ENCODE data around the gene KIF6. TPM values are rescaled to one million over a fixed set of nuclear protein-coding genes. Genes with fewer than 3 reads are reported as not detected.

Gene KIF6
- total RNA-seq, 1 donor from 2014 or later: 2.0 TPM

- H3K4me3 Mint-ChIP-seq (ENCODE audit: unreplicated experiment): no peak overlapping the region
- Histone ChIP-seq H4K20me1 (ENCODE audit: insufficient read depth, low read length) (no peaks in the 10 kb centered on the region), H3K9ac (ENCODE audit: low read length) (no peak overlapping the region), H3K4me2 (ENCODE audit: low read length) (no peak overlapping the region), H3K9me3 (ENCODE audit: insufficient read depth, low read depth, low read length) (no peaks in the 10 kb centered on the region), H2AFZ (ENCODE audit: low read depth, low read length) (no peak overlapping the region), H3K4me1 (ENCODE audit: insufficient read depth, low read length) (no peaks in the 10 kb centered on the region), H3K27ac (ENCODE audit: low read depth, low read length) (no peak overlapping the region), H3K36me3 (ENCODE audit: insufficient read depth, low read length) (no peaks in the 10 kb centered on the region), H3K79me2 (ENCODE audit: insufficient read depth, low read length) (no peaks in the 10 kb centered on the region), H3K27me3 (ENCODE audit: insufficient read depth, low read length) (no peaks in the 10 kb centered on the region), H3K4me3 (ENCODE audit: insufficient read depth, low read depth, low read length) (no peak overlapping the region)
- no peak for DNase-seq (ENCODE audit: low read depth)
- peaks cover 2% of the 10 kb centered on the region for H3K9me3 Mint-ChIP-seq (ENCODE audit: unreplicated experiment)
- TF ChIP-seq EZH2 (IDR thresholded peaks at IDR 0.05; ENCODE audit: insufficient read depth, low read length) (no peak), CTCF (IDR thresholded peaks at IDR 0.05; ENCODE audit: insufficient read depth, low read depth, low read length) (no peak)
- FAIRE-seq: no peak
- H3K36me3 Mint-ChIP-seq (ENCODE audit: low read depth, unreplicated experiment): no peaks in the 10 kb centered on the region
- no peaks in the 10 kb centered on the region for H3K27me3 Mint-ChIP-seq (ENCODE audit: low read depth, unreplicated experiment)
- no peak overlapping the region for H3K27ac Mint-ChIP-seq (ENCODE audit: unreplicated experiment)
- H3K4me1 Mint-ChIP-seq (ENCODE audit: low read depth, unreplicated experiment): peaks cover 3% of the 10 kb centered on the region
These were observed 150.2 kb downstream of the KIF6 start for GRCh38 chr6:39574991-39575390.

- H3K27ac ChIP-seq (ENCODE audit: low read depth, low read length): no peak overlapping the region
- no peak overlapping the region for H3K9ac ChIP-seq (ENCODE audit: low read length)
- H3K79me2 ChIP-seq (ENCODE audit: insufficient read depth, low read length): no peaks in the 10 kb centered on the region
- Mint-ChIP-seq H3K4me1 (ENCODE audit: low read depth, unreplicated experiment) (peaks cover 8% of the 10 kb centered on the region), H3K36me3 (ENCODE audit: low read depth, unreplicated experiment) (no peaks in the 10 kb centered on the region), H3K27ac (ENCODE audit: unreplicated experiment) (no peak overlapping the region), H3K27me3 (ENCODE audit: low read depth, unreplicated experiment) (no peaks in the 10 kb centered on the region), H3K9me3 (ENCODE audit: unreplicated experiment) (peaks cover 2% of the 10 kb centered on the region), H3K4me3 (ENCODE audit: unreplicated experiment) (no peak overlapping the region)
- H3K4me2 ChIP-seq (ENCODE audit: low read length): no peak overlapping the region
- H3K9me3 ChIP-seq (ENCODE audit: insufficient read depth, low read depth, low read length): no peaks in the 10 kb centered on the region
- no peak overlapping the region for H2AFZ ChIP-seq (ENCODE audit: low read depth, low read length)
- no peaks in the 10 kb centered on the region for H4K20me1 ChIP-seq (ENCODE audit: insufficient read depth, low read length)
- DNase-seq (ENCODE audit: low read depth): no peak
- H3K36me3 ChIP-seq (ENCODE audit: insufficient read depth, low read length): no peaks in the 10 kb centered on the region
- no peaks in the 10 kb centered on the region for H3K27me3 ChIP-seq (ENCODE audit: insufficient read depth, low read length)
- H3K4me1 ChIP-seq (ENCODE audit: insufficient read depth, low read length): no peaks in the 10 kb centered on the region
- TF ChIP-seq CTCF (IDR thresholded peaks at IDR 0.05; ENCODE audit: insufficient read depth, low read depth, low read length): no peak
- no peak for TF ChIP-seq EZH2 (IDR thresholded peaks at IDR 0.05; ENCODE audit: insufficient read depth, low read length)
- FAIRE-seq: no peak
- no peak overlapping the region for H3K4me3 ChIP-seq (ENCODE audit: insufficient read depth, low read depth, low read length)
These were observed 151.7 kb downstream of the KIF6 start for GRCh38 chr6:39573541-39573940.

GRCh38 chr6:39572661-39573340 is 152.4 kb downstream of the KIF6 start:
- Histone ChIP-seq H3K36me3 (ENCODE audit: insufficient read depth, low read length) (no peaks in the 10 kb centered on the region), H3K4me2 (ENCODE audit: low read length) (no peak overlapping the region), H4K20me1 (ENCODE audit: insufficient read depth, low read length) (no peaks in the 10 kb centered on the region), H3K4me1 (ENCODE audit: insufficient read depth, low read length) (no peaks in the 10 kb centered on the region), H3K79me2 (ENCODE audit: insufficient read depth, low read length) (no peaks in the 10 kb centered on the region), H3K27me3 (ENCODE audit: insufficient read depth, low read length) (no peaks in the 10 kb centered on the region), H2AFZ (ENCODE audit: low read depth, low read length) (no peak overlapping the region), H3K9ac (ENCODE audit: low read length) (no peak overlapping the region), H3K4me3 (ENCODE audit: insufficient read depth, low read depth, low read length) (no peak overlapping the region), H3K27ac (ENCODE audit: low read depth, low read length) (no peak overlapping the region), H3K9me3 (ENCODE audit: insufficient read depth, low read depth, low read length) (no peaks in the 10 kb centered on the region)
- no peak for DNase-seq (ENCODE audit: low read depth)
- Mint-ChIP-seq H3K27ac (ENCODE audit: unreplicated experiment) (no peak overlapping the region), H3K4me3 (ENCODE audit: unreplicated experiment) (no peak overlapping the region), H3K36me3 (ENCODE audit: low read depth, unreplicated experiment) (no peaks in the 10 kb centered on the region), H3K9me3 (ENCODE audit: unreplicated experiment) (peaks cover 2% of the 10 kb centered on the region), H3K4me1 (ENCODE audit: low read depth, unreplicated experiment) (peaks cover 10% of the 10 kb centered on the region), H3K27me3 (ENCODE audit: low read depth, unreplicated experiment) (no peaks in the 10 kb centered on the region)
- TF ChIP-seq CTCF (IDR thresholded peaks at IDR 0.05; ENCODE audit: insufficient read depth, low read depth, low read length): no peak
- no peak for TF ChIP-seq EZH2 (IDR thresholded peaks at IDR 0.05; ENCODE audit: insufficient read depth, low read length)
- FAIRE-seq: no peak
